WTC11 (cell line): ENCODE measurements around the gene BCAP29. TPM values are rescaled to one million over a fixed set of nuclear protein-coding genes. Genes with fewer than 3 reads are reported as not detected.

Source experiments
- ATAC-seq: fragments of 200-7000 bp; cut with Tn5 transposase; 2 replicates; pipeline ENCODE4 v1.10.0; 2021; ENCODE audit warnings: mild to moderate bottlenecking, moderate library complexity
- CTCF ChIA-PET: fragments of 300-600 bp; sonication (Branson Sonifier 250); formaldehyde crosslinking; loops from one replicate; lab custom pipeline; 2021; ENCODE audit warnings: antibody characterized with exemption; lab: Charles Lee
- POLR2A ChIA-PET: fragments of 350-600 bp; sonication (Branson Sonifier 250); formaldehyde crosslinking; loops from one replicate; lab custom pipeline; 2021; ENCODE audit warnings: antibody characterized with exemption; lab: Charles Lee
- DNase-seq: peaks from one replicate; pipeline ENCODE4 v3.0.0; 2021; ENCODE audit warnings: low spot score
- H3K27ac Mint-ChIP-seq: 2 replicates; pipeline ENCODE4 v1.8.0; 2021; ENCODE audit warnings: mixed read lengths
- H3K27me3 Mint-ChIP-seq: 2 replicates; pipeline ENCODE4 v1.8.0; 2021; ENCODE audit warnings: low read depth, mild to moderate bottlenecking, moderate library complexity, mixed read lengths
- H3K36me3 Mint-ChIP-seq: 2 replicates; pipeline ENCODE4 v1.8.0; 2021; ENCODE audit warnings: mixed read lengths
- H3K4me1 Mint-ChIP-seq: 2 replicates; pipeline ENCODE4 v1.8.0; 2022; ENCODE audit warnings: mixed read lengths
- H3K4me3 Mint-ChIP-seq: 2 replicates; pipeline ENCODE4 v1.8.0; 2021; ENCODE audit warnings: mild to moderate bottlenecking, moderate library complexity, mixed read lengths
- H3K9me3 Mint-ChIP-seq: 2 replicates; pipeline ENCODE4 v1.8.0; 2021; ENCODE audit warnings: mixed read lengths
- EMX1 ChIP-seq: fragments of 250-450 bp; sonication (Bioruptor Pico); IDR thresholded peaks from 2 replicates; pipeline ENCODE4 v1.8.0; 2021; ENCODE audit warnings: mild to moderate bottlenecking
- FOXJ3 ChIP-seq: sonication (generic); formaldehyde crosslinking; IDR thresholded peaks from 2 replicates; pipeline ENCODE4 v1.9.0; 2021; ENCODE audit warnings: missing genetic modification reagents, mild to moderate bottlenecking, borderline replicate concordance
- IRF2 ChIP-seq: sonication (generic); formaldehyde crosslinking; IDR thresholded peaks from 2 replicates; pipeline ENCODE4 v1.8.0; 2022; ENCODE audit warnings: low read depth, missing genetic modification reagents, borderline replicate concordance
- JAZF1 ChIP-seq: fragments of 250-450 bp; sonication (Bioruptor Pico); IDR thresholded peaks from 2 replicates; pipeline ENCODE4 v1.9.0; 2021; ENCODE audit warnings: moderate library complexity, mild to moderate bottlenecking, inconsistent platforms
- KAT7 ChIP-seq: sonication (generic); formaldehyde crosslinking; IDR thresholded peaks from 2 replicates; pipeline ENCODE4 v1.8.1; 2023; ENCODE audit warnings: missing genetic modification reagents, mild to moderate bottlenecking, borderline replicate concordance
- MYBL2 ChIP-seq: sonication (generic); formaldehyde crosslinking; IDR thresholded peaks from 2 replicates; pipeline ENCODE4 v1.8.1; 2023; ENCODE audit warnings: mild to moderate bottlenecking, moderate library complexity, missing genetic modification reagents
- NFYB ChIP-seq: sonication (generic); formaldehyde crosslinking; conservative IDR thresholded peaks from 2 replicates; pipeline ENCODE4 v1.8.0; 2022; ENCODE audit warnings: low read depth, missing genetic modification reagents
- NR2C2 ChIP-seq: sonication (generic); formaldehyde crosslinking; IDR thresholded peaks from 2 replicates; pipeline ENCODE4 v1.8.0; 2022; ENCODE audit warnings: mild to moderate bottlenecking, missing genetic modification reagents
- NR3C1 ChIP-seq: sonication (generic); formaldehyde crosslinking; conservative IDR thresholded peaks from 2 replicates; pipeline ENCODE4 v1.8.1; 2023; ENCODE audit warnings: low read depth, mild to moderate bottlenecking, missing genetic modification reagents
- SOX15 ChIP-seq: fragments of 250-450 bp; sonication (Bioruptor Pico); IDR thresholded peaks from 2 replicates; pipeline ENCODE4 v1.9.0; 2021; ENCODE audit warnings: mild to moderate bottlenecking
- SP1 ChIP-seq: sonication (generic); formaldehyde crosslinking; conservative IDR thresholded peaks from 2 replicates; pipeline ENCODE4 v1.8.1; 2022; ENCODE audit warnings: missing genetic modification reagents
- TCF7 ChIP-seq: sonication (generic); formaldehyde crosslinking; IDR thresholded peaks from 2 replicates; pipeline ENCODE4 v1.8.0; 2022; ENCODE audit warnings: mild to moderate bottlenecking, low read depth, missing genetic modification reagents, moderate library complexity
- ZNF219 ChIP-seq: sonication (generic); formaldehyde crosslinking; IDR thresholded peaks from 2 replicates; pipeline ENCODE4 v1.8.0; 2023; ENCODE audit warnings: missing genetic modification reagents, mild to moderate bottlenecking, borderline replicate concordance
- ZNF263 ChIP-seq: sonication (generic); formaldehyde crosslinking; IDR thresholded peaks from 2 replicates; pipeline ENCODE4 v1.8.1; 2022; ENCODE audit warnings: low read depth, mild to moderate bottlenecking, moderate library complexity, missing genetic modification reagents
- ZNF317 ChIP-seq: sonication (generic); formaldehyde crosslinking; IDR thresholded peaks from 2 replicates; pipeline ENCODE4 v1.8.1; 2023; ENCODE audit warnings: low read depth, mild to moderate bottlenecking, moderate library complexity, missing genetic modification reagents, borderline replicate concordance
- ZNF416 ChIP-seq: fragments of 250-450 bp; sonication (Bioruptor Pico); IDR thresholded peaks from 2 replicates; pipeline ENCODE4 v1.9.0; 2021; ENCODE audit warnings: mild to moderate bottlenecking, inconsistent platforms
- total RNA-seq: library from RNA; stranded (reverse); gene quantifications from 3 replicates; pipeline ENCODE4 v1.2.3, GENCODE V29; 2021
- TF ChIP-seq, protein P1 (sequence below): sonication (generic); formaldehyde crosslinking; IDR thresholded peaks from 2 replicates; pipeline ENCODE4 v1.8.1; 2023; ENCODE audit warnings: mild to moderate bottlenecking, missing genetic modification reagents
- TF ChIP-seq, protein P2 (sequence below): fragments of 250-450 bp; sonication (Bioruptor Pico); IDR thresholded peaks from 2 replicates; pipeline ENCODE4 v1.9.0; 2021; ENCODE audit warnings: mild to moderate bottlenecking
- TF ChIP-seq, protein P3 (sequence below): fragments of 250-450 bp; sonication (Bioruptor Pico); IDR thresholded peaks from 2 replicates; pipeline ENCODE4 v1.8.0; 2021; ENCODE audit warnings: mild to moderate bottlenecking
- TF ChIP-seq, protein P4 (sequence below): sonication (generic); formaldehyde crosslinking; IDR thresholded peaks from 2 replicates; pipeline ENCODE4 v1.8.1; 2022; ENCODE audit warnings: mild to moderate bottlenecking, missing genetic modification reagents, moderate library complexity, borderline replicate concordance
- TF ChIP-seq, protein P5 (sequence below): sonication (generic); formaldehyde crosslinking; IDR thresholded peaks from 2 replicates; pipeline ENCODE4 v1.8.0; 2022; ENCODE audit warnings: mild to moderate bottlenecking, missing genetic modification reagents
- TF ChIP-seq, protein P6 (sequence below): sonication (generic); formaldehyde crosslinking; IDR thresholded peaks from 2 replicates; pipeline ENCODE4 v1.8.0; 2023; ENCODE audit warnings: missing genetic modification reagents, mild to moderate bottlenecking, borderline replicate concordance
- TF ChIP-seq, protein P7 (sequence below): sonication (generic); formaldehyde crosslinking; IDR thresholded peaks from 2 replicates; pipeline ENCODE4 v1.8.0; 2022; ENCODE audit warnings: mild to moderate bottlenecking, missing genetic modification reagents

Gene BCAP29
- total RNA-seq, 1 experiment from 2014 or later: 14.5 TPM

DNA sequence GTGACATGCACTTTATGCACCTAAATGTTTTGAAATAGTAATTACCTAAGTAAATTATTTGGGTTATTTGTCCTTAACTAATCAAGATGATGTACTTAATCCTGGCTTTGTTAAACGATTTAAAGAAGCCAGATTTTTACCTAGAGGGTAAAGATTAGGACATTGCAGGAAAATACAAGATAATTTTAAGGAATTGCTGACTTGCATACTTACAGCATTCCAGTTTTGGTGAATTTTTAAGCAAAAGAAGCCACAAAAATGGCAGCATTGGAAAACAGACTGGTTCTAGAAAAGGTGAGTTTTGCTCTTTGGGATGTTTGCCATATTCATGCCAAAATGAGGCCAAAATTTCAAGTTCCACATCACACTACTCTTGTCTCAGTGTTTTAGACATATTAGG lies 33.4 kb downstream of the BCAP29 start:
- no peaks in the 10 kb centered on the region for H3K27me3 Mint-ChIP-seq
- ChIA-PET POLR2A (no interaction called here), CTCF (no interaction called here)
- no peaks in the 10 kb centered on the region for H3K9me3 Mint-ChIP-seq
- no peak overlapping the region for H3K27ac Mint-ChIP-seq
- no peak overlapping the region for H3K4me3 Mint-ChIP-seq
- no peak for TF ChIP-seq ZNF317 (CRISPR knock-in tag)
- TF ChIP-seq KAT7 (CRISPR knock-in tag): no peak
- TF ChIP-seq, protein P1, sequence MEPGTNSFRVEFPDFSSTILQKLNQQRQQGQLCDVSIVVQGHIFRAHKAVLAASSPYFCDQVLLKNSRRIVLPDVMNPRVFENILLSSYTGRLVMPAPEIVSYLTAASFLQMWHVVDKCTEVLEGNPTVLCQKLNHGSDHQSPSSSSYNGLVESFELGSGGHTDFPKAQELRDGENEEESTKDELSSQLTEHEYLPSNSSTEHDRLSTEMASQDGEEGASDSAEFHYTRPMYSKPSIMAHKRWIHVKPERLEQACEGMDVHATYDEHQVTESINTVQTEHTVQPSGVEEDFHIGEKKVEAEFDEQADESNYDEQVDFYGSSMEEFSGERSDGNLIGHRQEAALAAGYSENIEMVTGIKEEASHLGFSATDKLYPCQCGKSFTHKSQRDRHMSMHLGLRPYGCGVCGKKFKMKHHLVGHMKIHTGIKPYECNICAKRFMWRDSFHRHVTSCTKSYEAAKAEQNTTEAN (CRISPR knock-in tag): no peak
- no peak for TF ChIP-seq NR3C1
- TF ChIP-seq, protein P2, sequence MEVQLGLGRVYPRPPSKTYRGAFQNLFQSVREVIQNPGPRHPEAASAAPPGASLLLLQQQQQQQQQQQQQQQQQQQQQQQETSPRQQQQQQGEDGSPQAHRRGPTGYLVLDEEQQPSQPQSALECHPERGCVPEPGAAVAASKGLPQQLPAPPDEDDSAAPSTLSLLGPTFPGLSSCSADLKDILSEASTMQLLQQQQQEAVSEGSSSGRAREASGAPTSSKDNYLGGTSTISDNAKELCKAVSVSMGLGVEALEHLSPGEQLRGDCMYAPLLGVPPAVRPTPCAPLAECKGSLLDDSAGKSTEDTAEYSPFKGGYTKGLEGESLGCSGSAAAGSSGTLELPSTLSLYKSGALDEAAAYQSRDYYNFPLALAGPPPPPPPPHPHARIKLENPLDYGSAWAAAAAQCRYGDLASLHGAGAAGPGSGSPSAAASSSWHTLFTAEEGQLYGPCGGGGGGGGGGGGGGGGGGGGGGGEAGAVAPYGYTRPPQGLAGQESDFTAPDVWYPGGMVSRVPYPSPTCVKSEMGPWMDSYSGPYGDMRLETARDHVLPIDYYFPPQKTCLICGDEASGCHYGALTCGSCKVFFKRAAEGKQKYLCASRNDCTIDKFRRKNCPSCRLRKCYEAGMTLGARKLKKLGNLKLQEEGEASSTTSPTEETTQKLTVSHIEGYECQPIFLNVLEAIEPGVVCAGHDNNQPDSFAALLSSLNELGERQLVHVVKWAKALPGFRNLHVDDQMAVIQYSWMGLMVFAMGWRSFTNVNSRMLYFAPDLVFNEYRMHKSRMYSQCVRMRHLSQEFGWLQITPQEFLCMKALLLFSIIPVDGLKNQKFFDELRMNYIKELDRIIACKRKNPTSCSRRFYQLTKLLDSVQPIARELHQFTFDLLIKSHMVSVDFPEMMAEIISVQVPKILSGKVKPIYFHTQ: no peak
- TF ChIP-seq, protein P3, sequence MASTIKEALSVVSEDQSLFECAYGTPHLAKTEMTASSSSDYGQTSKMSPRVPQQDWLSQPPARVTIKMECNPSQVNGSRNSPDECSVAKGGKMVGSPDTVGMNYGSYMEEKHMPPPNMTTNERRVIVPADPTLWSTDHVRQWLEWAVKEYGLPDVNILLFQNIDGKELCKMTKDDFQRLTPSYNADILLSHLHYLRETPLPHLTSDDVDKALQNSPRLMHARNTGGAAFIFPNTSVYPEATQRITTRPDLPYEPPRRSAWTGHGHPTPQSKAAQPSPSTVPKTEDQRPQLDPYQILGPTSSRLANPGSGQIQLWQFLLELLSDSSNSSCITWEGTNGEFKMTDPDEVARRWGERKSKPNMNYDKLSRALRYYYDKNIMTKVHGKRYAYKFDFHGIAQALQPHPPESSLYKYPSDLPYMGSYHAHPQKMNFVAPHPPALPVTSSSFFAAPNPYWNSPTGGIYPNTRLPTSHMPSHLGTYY (CRISPR knock-in tag): no peak
- no peak for TF ChIP-seq SOX15 (CRISPR knock-in tag)
- TF ChIP-seq, protein P4, sequence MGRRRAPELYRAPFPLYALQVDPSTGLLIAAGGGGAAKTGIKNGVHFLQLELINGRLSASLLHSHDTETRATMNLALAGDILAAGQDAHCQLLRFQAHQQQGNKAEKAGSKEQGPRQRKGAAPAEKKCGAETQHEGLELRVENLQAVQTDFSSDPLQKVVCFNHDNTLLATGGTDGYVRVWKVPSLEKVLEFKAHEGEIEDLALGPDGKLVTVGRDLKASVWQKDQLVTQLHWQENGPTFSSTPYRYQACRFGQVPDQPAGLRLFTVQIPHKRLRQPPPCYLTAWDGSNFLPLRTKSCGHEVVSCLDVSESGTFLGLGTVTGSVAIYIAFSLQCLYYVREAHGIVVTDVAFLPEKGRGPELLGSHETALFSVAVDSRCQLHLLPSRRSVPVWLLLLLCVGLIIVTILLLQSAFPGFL (CRISPR knock-in tag): no peak
- TF ChIP-seq, protein P5, sequence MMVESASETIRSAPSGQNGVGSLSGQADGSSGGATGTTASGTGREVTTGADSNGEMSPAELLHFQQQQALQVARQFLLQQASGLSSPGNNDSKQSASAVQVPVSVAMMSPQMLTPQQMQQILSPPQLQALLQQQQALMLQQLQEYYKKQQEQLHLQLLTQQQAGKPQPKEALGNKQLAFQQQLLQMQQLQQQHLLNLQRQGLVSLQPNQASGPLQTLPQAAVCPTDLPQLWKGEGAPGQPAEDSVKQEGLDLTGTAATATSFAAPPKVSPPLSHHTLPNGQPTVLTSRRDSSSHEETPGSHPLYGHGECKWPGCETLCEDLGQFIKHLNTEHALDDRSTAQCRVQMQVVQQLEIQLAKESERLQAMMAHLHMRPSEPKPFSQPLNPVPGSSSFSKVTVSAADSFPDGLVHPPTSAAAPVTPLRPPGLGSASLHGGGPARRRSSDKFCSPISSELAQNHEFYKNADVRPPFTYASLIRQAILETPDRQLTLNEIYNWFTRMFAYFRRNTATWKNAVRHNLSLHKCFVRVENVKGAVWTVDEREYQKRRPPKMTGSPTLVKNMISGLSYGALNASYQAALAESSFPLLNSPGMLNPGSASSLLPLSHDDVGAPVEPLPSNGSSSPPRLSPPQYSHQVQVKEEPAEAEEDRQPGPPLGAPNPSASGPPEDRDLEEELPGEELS (CRISPR knock-in tag): no peak
- TF ChIP-seq FOXJ3 (CRISPR knock-in tag): no peak
- TF ChIP-seq, protein P6, sequence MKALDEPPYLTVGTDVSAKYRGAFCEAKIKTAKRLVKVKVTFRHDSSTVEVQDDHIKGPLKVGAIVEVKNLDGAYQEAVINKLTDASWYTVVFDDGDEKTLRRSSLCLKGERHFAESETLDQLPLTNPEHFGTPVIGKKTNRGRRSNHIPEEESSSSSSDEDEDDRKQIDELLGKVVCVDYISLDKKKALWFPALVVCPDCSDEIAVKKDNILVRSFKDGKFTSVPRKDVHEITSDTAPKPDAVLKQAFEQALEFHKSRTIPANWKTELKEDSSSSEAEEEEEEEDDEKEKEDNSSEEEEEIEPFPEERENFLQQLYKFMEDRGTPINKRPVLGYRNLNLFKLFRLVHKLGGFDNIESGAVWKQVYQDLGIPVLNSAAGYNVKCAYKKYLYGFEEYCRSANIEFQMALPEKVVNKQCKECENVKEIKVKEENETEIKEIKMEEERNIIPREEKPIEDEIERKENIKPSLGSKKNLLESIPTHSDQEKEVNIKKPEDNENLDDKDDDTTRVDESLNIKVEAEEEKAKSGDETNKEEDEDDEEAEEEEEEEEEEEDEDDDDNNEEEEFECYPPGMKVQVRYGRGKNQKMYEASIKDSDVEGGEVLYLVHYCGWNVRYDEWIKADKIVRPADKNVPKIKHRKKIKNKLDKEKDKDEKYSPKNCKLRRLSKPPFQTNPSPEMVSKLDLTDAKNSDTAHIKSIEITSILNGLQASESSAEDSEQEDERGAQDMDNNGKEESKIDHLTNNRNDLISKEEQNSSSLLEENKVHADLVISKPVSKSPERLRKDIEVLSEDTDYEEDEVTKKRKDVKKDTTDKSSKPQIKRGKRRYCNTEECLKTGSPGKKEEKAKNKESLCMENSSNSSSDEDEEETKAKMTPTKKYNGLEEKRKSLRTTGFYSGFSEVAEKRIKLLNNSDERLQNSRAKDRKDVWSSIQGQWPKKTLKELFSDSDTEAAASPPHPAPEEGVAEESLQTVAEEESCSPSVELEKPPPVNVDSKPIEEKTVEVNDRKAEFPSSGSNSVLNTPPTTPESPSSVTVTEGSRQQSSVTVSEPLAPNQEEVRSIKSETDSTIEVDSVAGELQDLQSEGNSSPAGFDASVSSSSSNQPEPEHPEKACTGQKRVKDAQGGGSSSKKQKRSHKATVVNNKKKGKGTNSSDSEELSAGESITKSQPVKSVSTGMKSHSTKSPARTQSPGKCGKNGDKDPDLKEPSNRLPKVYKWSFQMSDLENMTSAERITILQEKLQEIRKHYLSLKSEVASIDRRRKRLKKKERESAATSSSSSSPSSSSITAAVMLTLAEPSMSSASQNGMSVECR: no peak
- ATAC-seq (no peak), DNase-seq (no peak)
- H3K36me3 Mint-ChIP-seq: no peaks in the 10 kb centered on the region
- no peaks in the 10 kb centered on the region for H3K4me1 Mint-ChIP-seq

DNA sequence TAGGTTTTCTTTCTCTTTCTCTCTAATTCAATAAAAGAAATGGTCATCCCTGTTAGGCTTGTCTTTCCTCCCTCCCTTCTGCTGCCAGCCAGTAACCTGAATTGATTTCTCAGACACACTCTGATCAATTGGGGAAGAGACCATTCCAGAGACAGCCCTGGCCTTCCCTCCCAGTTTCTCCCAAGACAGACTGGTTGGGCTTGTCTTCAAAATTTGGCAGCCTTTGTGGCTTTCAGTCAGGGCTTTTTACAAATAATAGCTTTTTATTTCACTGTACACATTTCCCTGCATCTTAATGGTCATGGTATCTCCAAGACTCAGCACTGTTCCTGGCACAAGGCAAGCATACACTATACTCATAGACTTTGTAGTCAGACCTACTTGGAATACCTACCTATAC lies 33.9 kb downstream of the BCAP29 start:
- ChIA-PET CTCF (no interaction called here), POLR2A (no interaction called here)
- H3K4me1 Mint-ChIP-seq: no peaks in the 10 kb centered on the region
- no peak for DNase-seq
- no peak for ATAC-seq
- H3K4me3 Mint-ChIP-seq: no peak overlapping the region
- no peaks in the 10 kb centered on the region for H3K36me3 Mint-ChIP-seq
- H3K27me3 Mint-ChIP-seq: no peaks in the 10 kb centered on the region
- H3K27ac Mint-ChIP-seq: no peak overlapping the region
- no peaks in the 10 kb centered on the region for H3K9me3 Mint-ChIP-seq
- TF ChIP-seq NR2C2 (CRISPR knock-in tag) (no peak), SP1 (CRISPR knock-in tag) (no peak), EMX1 (CRISPR knock-in tag) (no peak), ZNF219 (CRISPR knock-in tag) (no peak), JAZF1 (CRISPR knock-in tag) (no peak), TCF7 (CRISPR knock-in tag) (no peak), IRF2 (CRISPR knock-in tag) (no peak), MYBL2 (CRISPR knock-in tag) (no peak), NFYB (CRISPR knock-in tag) (no peak), ZNF263 (CRISPR knock-in tag) (no peak), SOX15 (CRISPR knock-in tag) (no peak), ZNF416 (CRISPR knock-in tag) (no peak)
- TF ChIP-seq, protein P7, sequence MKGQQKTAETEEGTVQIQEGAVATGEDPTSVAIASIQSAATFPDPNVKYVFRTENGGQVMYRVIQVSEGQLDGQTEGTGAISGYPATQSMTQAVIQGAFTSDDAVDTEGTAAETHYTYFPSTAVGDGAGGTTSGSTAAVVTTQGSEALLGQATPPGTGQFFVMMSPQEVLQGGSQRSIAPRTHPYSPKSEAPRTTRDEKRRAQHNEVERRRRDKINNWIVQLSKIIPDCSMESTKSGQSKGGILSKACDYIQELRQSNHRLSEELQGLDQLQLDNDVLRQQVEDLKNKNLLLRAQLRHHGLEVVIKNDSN: no peak
